DOHH2 (cell line): ENCODE results near the gene GALNT17.

ENCODE experiments used
- EZH2phosphoT487 ChIP-seq: fragments of 200-600 bp; sonication (generic); IDR thresholded peaks from 2 replicates; pipeline ENCODE4 v1.6.1; 2017; ENCODE audit warnings: borderline replicate concordance, mild to moderate bottlenecking, antibody characterized with exemption, low read length, moderate library complexity, mixed read lengths
- TF ChIP-seq, protein P1 (sequence below): fragments of 200-600 bp; sonication (generic); IDR thresholded peaks from one replicate; pipeline ENCODE4 v1.5.1; 2014; ENCODE audit warnings: antibody characterized with exemption, mild to moderate bottlenecking, low read depth, low read length; ENCODE audit not compliant: poor library complexity, severe bottlenecking

DNA sequence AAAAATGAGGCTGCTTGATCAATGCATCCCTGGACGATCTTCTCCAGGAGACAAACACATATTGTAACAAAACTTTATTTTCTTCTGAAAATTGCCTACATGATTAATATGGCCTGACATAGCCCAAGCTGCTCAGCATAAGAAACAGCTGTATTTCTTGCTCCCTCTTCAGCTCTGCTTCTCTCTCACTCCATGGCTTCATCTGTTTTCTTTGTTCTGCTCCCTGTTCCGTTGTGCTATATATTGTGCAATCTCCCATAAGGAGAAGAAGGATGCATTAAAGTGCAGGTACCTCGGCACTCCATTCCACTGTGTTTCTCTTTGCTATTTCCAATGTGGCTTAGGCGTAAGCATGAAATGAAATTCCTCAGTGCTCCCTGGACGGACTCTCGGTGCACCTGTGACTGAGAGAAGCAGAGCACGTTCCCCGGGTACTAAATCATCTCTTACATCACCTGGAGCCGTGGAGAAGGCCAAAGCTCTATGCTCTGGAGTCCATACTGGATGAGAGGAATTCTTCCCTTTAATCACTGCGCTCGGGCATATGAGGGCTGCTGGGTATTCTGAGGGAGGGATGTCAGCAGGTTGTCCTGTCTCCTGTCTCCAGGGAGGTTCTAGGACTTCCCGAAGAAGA, 254.3 kb downstream of the GALNT17 start:
- TF ChIP-seq, protein P1, sequence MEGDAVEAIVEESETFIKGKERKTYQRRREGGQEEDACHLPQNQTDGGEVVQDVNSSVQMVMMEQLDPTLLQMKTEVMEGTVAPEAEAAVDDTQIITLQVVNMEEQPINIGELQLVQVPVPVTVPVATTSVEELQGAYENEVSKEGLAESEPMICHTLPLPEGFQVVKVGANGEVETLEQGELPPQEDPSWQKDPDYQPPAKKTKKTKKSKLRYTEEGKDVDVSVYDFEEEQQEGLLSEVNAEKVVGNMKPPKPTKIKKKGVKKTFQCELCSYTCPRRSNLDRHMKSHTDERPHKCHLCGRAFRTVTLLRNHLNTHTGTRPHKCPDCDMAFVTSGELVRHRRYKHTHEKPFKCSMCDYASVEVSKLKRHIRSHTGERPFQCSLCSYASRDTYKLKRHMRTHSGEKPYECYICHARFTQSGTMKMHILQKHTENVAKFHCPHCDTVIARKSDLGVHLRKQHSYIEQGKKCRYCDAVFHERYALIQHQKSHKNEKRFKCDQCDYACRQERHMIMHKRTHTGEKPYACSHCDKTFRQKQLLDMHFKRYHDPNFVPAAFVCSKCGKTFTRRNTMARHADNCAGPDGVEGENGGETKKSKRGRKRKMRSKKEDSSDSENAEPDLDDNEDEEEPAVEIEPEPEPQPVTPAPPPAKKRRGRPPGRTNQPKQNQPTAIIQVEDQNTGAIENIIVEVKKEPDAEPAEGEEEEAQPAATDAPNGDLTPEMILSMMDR, result no peak
- no peak for TF ChIP-seq EZH2phosphoT487
